ENCODE data around the gene EDC4. TPM values are rescaled to one million over a fixed set of nuclear protein-coding genes. Genes with fewer than 3 reads are reported as not detected.

EDC4 gene
- total and polyA plus RNA-seq, 12 donors, result 25.8 to 46.8 (median 31.3) TPM

- intact Hi-C loops (cut with DNase I), result no loop called here
- Histone ChIP-seq H3K9me3 (no peaks in the 10 kb centered on the region), H3K36me3 (peaks cover 0 to 46% (median 5%) of the 10 kb centered on the region in 9 donors), H3K27me3 (no peaks in the 10 kb centered on the region), H3K4me3 (no peak overlapping the region), H3K27ac (peak overlapping the region in 4 of 10 donors; percentile 8 to 53 (median 46)), H3K4me1 (peaks cover 0 to 23% (median 8%) of the 10 kb centered on the region in 9 donors)
- DNase-seq (no peak), ATAC-seq (peak in 1 of 8 donors; percentile 41)
- 72 to 80% methylated on average over 4 of the region's 4 CpGs for WGBS, 2 donors
- TF ChIP-seq CTCF (IDR thresholded peaks at IDR 0.05), result no peak
Measured at GRCh38 chr16:67902831-67903230, 30.0 kb downstream of the EDC4 start.

GRCh38 chr16:67907397-67908180 lies 34.7 kb downstream of the EDC4 start:
- H3K4me3 ChIP-seq, result no peak overlapping the region
- no peaks in the 10 kb centered on the region for H3K27me3 ChIP-seq
- ATAC-seq, result no peak
- WGBS, 2 donors, result 89 to 92% methylated on average over 11 of the region's 11 CpGs
- H3K4me1 ChIP-seq, result peaks cover 0 to 26% (median 3%) of the 10 kb centered on the region in 9 donors
- DNase-seq, result no peak
- no peaks in the 10 kb centered on the region for H3K9me3 ChIP-seq
- TF ChIP-seq CTCF (IDR thresholded peaks at IDR 0.05), result no peak
- peaks cover 0 to 71% (median 28%) of the 10 kb centered on the region in 9 donors for H3K36me3 ChIP-seq
- intact Hi-C loops (cut with DNase I), result no loop called here
- no peak overlapping the region for H3K27ac ChIP-seq

GRCh38 chr16:67909056-67909742 lies 36.3 kb downstream of the EDC4 start:
- no peak for TF ChIP-seq CTCF (IDR thresholded peaks at IDR 0.05)
- peaks cover 0 to 73% (median 23%) of the 10 kb centered on the region in 9 donors for H3K36me3 ChIP-seq

GRCh38 chr16:67910158-67910557 lies 37.3 kb downstream of the EDC4 start:
- WGBS, 2 donors, result 63 to 73% methylated on average over 2 of the region's 2 CpGs

More at GRCh38 chr16:67909056-67909742, 36.3 kb downstream of the EDC4 start:
- Histone ChIP-seq H3K4me3 (no peak overlapping the region), H3K27ac (no peak overlapping the region), H3K9me3 (no peaks in the 10 kb centered on the region), H3K4me1 (peaks cover 0 to 15% (median 0%) of the 10 kb centered on the region in 9 donors), H3K27me3 (no peaks in the 10 kb centered on the region)
- DNase-seq (no peak), ATAC-seq (peak in 2 of 8 donors; percentile 9 to 30)
- WGBS, 2 donors, result 95% methylated on average over 36 of the region's 36 CpGs
- intact Hi-C loops (cut with DNase I), result no loop called here

More at GRCh38 chr16:67910158-67910557, 37.3 kb downstream of the EDC4 start:
- intact Hi-C loops (cut with DNase I), result no loop called here
- DNase-seq, result no peak
- no peaks in the 10 kb centered on the region for H3K9me3 ChIP-seq
- no peak for ATAC-seq
- H3K4me1 ChIP-seq, result peaks cover 0 to 16% (median 6%) of the 10 kb centered on the region in 9 donors
- TF ChIP-seq CTCF (IDR thresholded peaks at IDR 0.05), result no peak
- H3K27ac ChIP-seq, result no peak overlapping the region
- no peaks in the 10 kb centered on the region for H3K27me3 ChIP-seq
- H3K36me3 ChIP-seq, result peaks cover 0 to 76% (median 23%) of the 10 kb centered on the region in 9 donors
- no peak overlapping the region for H3K4me3 ChIP-seq

All from heart right ventricle (tissue), 16 donors.